Sigmoid colon (tissue), 7 donors: ENCODE data around the gene SMAGP. TPM values are rescaled to one million over a fixed set of nuclear protein-coding genes. Genes with fewer than 3 reads are reported as not detected.

Experiments used
- DNase-seq: peaks from one replicate; pipeline ENCODE4 v3.0.0-alpha.2; 2019
- H3K27ac ChIP-seq, 4 donors: fragments of 200-600 bp; sonication (generic); one replicate each; pipeline ENCODE4 v1.5.1; 2016 to 2019; ENCODE audit warnings: mild to moderate bottlenecking in 1 of 4
- H3K27me3 ChIP-seq, 3 donors: fragments of 200-600 bp; sonication (generic); one replicate each; pipeline ENCODE4 v1.5.1; 2019; ENCODE audit warnings: mild to moderate bottlenecking in 1 of 3
- H3K36me3 ChIP-seq, 4 donors: fragments of 200-600 bp; sonication (generic); one replicate each; pipeline ENCODE4 v1.5.1; 2016 to 2019
- H3K4me1 ChIP-seq, 4 donors: fragments of 200-600 bp; sonication (generic); one replicate each; pipeline ENCODE4 v1.5.1; 2017 to 2019
- H3K4me3 ChIP-seq, 4 donors: fragments of 200-600 bp; sonication (generic); one replicate each; pipeline ENCODE4 v1.5.1; 2017 to 2019; ENCODE audit warnings: mild to moderate bottlenecking in 2 of 4, moderate library complexity in 1 of 4
- H3K9me3 ChIP-seq, 4 donors: fragments of 200-600 bp in 3 of 4; sonication (generic) in 3 of 4; one replicate each; pipeline versions ENCODE4 v1.5.1 to v1.6.1; 2013 to 2019
- CTCF ChIP-seq, 4 experiments: fragments of 450-650 bp in 3 of 4; fragments of 200-600 bp in 1 of 4; IDR thresholded peaks; one replicate each; pipeline ENCODE4 v1.5.1; 2016 to 2019; ENCODE audit warnings: antibody characterized with exemption in 4 of 4, mild to moderate bottlenecking in 3 of 4, moderate library complexity in 2 of 4
- EP300 ChIP-seq, 4 donors: sonication (generic); formaldehyde crosslinking; IDR thresholded peaks; one replicate each; pipeline ENCODE4 v1.6.1; 2017; ENCODE audit warnings: antibody characterized with exemption in 4 of 4
- POLR2A ChIP-seq, 2 donors: fragments of 450-650 bp; IDR thresholded peaks; one replicate each; pipeline ENCODE4 v1.6.1; 2016; ENCODE audit warnings: antibody characterized with exemption in 2 of 2, mild to moderate bottlenecking in 2 of 2, moderate library complexity in 2 of 2
- POLR2AphosphoS5 ChIP-seq, 4 donors: sonication (generic); formaldehyde crosslinking; IDR thresholded peaks; one replicate each; pipeline ENCODE4 v1.6.1; 2017; ENCODE audit warnings: antibody characterized with exemption in 4 of 4
- WGBS, 2 donors: extraction: QIAGEN DNeasy Blood & Tissue Kit; methylation state at CpG; one replicate each; pipeline ENCODE4 v1.1.7; 2013; 5-methylcytosine and 5-hydroxymethylcytosine counted together
- intact Hi-C: fragments of 100-400 bp; cut with DNase I; formaldehyde crosslinking; loops from one replicate; pipeline ENCODE4 v1.15.1; 2023
- polyA plus RNA-seq, 3 donors: library from polyadenylated mRNA; stranded (reverse); fragments of 200-250 nt; gene quantifications; one replicate each; pipeline ENCODE4 v1.2.3, GENCODE V29; 2013
- total RNA-seq, 4 donors: library from RNA; depleted of rRNA; stranded (reverse); fragments of >200 nt; gene quantifications; one replicate each; pipeline ENCODE4 v1.1.0, GENCODE V29; 2016
- donor health status: healthy with polysubstance abuse.
- donor health status: Bipolar disorder and iron deficiency.
- donor health status: healthy.

Gene SMAGP
- total and polyA plus RNA-seq, 7 donors: 1.9 to 81.7 (median 5.3) TPM

DNA sequence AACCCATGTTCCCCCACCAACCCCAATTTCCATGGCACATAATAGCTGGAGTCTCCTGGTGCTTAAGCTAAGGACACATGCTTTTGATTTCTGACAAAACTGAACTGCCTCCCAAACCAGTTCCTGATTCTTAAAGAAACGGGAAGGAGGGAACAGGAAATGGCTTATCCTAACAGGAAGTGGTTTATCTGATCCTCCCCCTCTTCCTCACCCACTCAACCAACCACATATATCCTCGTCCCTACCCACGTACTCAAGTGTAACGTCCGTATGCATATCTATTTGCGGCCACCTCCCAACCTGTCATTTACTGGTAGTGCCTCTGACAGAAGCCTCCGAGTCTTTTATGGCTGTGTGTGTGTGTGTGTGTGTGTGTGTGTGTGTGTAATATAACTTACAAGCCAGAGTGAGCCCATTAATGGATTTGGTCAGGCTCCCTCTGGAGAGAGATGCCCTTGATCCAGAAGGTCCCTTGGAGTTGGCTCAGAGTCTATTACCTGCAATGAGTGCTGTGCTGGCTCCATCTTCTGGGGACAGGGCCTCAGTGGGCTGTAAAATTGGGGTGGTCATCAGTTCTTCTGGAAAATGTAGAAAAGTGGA is 23.9 kb downstream of the SMAGP start:
- Histone ChIP-seq H3K4me1 (peaks cover 0 to 9% (median 6%) of the 10 kb centered on the region in 4 donors), H3K9me3 (no peaks in the 10 kb centered on the region), H3K27me3 (no peaks in the 10 kb centered on the region), H3K4me3 (no peak overlapping the region), H3K36me3 (peaks cover 8 to 45% (median 17%) of the 10 kb centered on the region in 4 donors), H3K27ac (peak overlapping the region in 1 of 4 donors; percentile 22)
- intact Hi-C loops: no loop called here
- TF ChIP-seq POLR2AphosphoS5 (IDR thresholded peaks at IDR 0.05) (peak in 1 of 4 donors; percentile 34), EP300 (IDR thresholded peaks at IDR 0.05) (no peak), POLR2A (IDR thresholded peaks at IDR 0.05) (no peak)
- 12 to 20% methylated on average over 7 of the region's 7 CpGs for WGBS, 2 donors
- no peak for DNase-seq

- WGBS, 2 donors: 90 to 91% methylated on average over 11 of the region's 11 CpGs
- H3K27ac ChIP-seq: peak overlapping the region in 1 of 4 donors; percentile 22
- H3K36me3 ChIP-seq: peaks cover 15 to 51% (median 24%) of the 10 kb centered on the region in 4 donors
Observed at GRCh38 chr12:51245476-51246253, 24.6 kb downstream of the SMAGP start.

GRCh38 chr12:51244269-51244668 is 25.9 kb downstream of the SMAGP start:
- peaks cover 0 to 28% (median 24%) of the 10 kb centered on the region in 4 donors for H3K4me1 ChIP-seq

More at GRCh38 chr12:51245476-51246253, 24.6 kb downstream of the SMAGP start:
- H3K4me3 ChIP-seq: no peak overlapping the region
- H3K9me3 ChIP-seq: no peaks in the 10 kb centered on the region
- no peaks in the 10 kb centered on the region for H3K27me3 ChIP-seq
- DNase-seq: no peak
- peaks cover 0 to 16% (median 13%) of the 10 kb centered on the region in 4 donors for H3K4me1 ChIP-seq
- no peak for TF ChIP-seq POLR2AphosphoS5 (IDR thresholded peaks at IDR 0.05)
- TF ChIP-seq CTCF (IDR thresholded peaks at IDR 0.05): no peak
- TF ChIP-seq EP300 (IDR thresholded peaks at IDR 0.05): no peak
- TF ChIP-seq POLR2A (IDR thresholded peaks at IDR 0.05): no peak
- intact Hi-C loops: no loop called here

GRCh38 chr12:51242876-51243275 is 27.3 kb downstream of the SMAGP start:
- H3K4me3 ChIP-seq: no peak overlapping the region
- no peak overlapping the region for H3K27ac ChIP-seq
- peaks cover 20 to 60% (median 29%) of the 10 kb centered on the region in 4 donors for H3K36me3 ChIP-seq
- H3K9me3 ChIP-seq: no peaks in the 10 kb centered on the region
- no peak for TF ChIP-seq POLR2A (IDR thresholded peaks at IDR 0.05)
- no peak for TF ChIP-seq CTCF (IDR thresholded peaks at IDR 0.05)
- TF ChIP-seq EP300 (IDR thresholded peaks at IDR 0.05): no peak
- TF ChIP-seq POLR2AphosphoS5 (IDR thresholded peaks at IDR 0.05): no peak
- WGBS, 2 donors: 68 to 74% methylated on average over 7 of the region's 7 CpGs
- no peak for DNase-seq
- H3K27me3 ChIP-seq: no peaks in the 10 kb centered on the region
- intact Hi-C loops: no loop called here
- H3K4me1 ChIP-seq: peaks cover 0 to 32% (median 26%) of the 10 kb centered on the region in 4 donors

More at GRCh38 chr12:51244269-51244668, 25.9 kb downstream of the SMAGP start:
- peaks cover 20 to 60% (median 29%) of the 10 kb centered on the region in 4 donors for H3K36me3 ChIP-seq
- intact Hi-C loops: no loop called here
- no peak overlapping the region for H3K4me3 ChIP-seq
- H3K9me3 ChIP-seq: no peaks in the 10 kb centered on the region
- no peak overlapping the region for H3K27ac ChIP-seq
- TF ChIP-seq CTCF (IDR thresholded peaks at IDR 0.05) (no peak), POLR2A (IDR thresholded peaks at IDR 0.05) (no peak), POLR2AphosphoS5 (IDR thresholded peaks at IDR 0.05) (no peak), EP300 (IDR thresholded peaks at IDR 0.05) (no peak)
- no peaks in the 10 kb centered on the region for H3K27me3 ChIP-seq
- WGBS, 2 donors: 84 to 90% methylated on average over 4 of the region's 4 CpGs
- DNase-seq: no peak

- Histone ChIP-seq H3K4me1 (peaks cover 0 to 29% (median 23%) of the 10 kb centered on the region in 4 donors), H3K36me3 (peaks cover 20 to 60% (median 29%) of the 10 kb centered on the region in 4 donors), H3K9me3 (no peaks in the 10 kb centered on the region), H3K4me3 (no peak overlapping the region), H3K27me3 (no peaks in the 10 kb centered on the region), H3K27ac (no peak overlapping the region)
- TF ChIP-seq CTCF (IDR thresholded peaks at IDR 0.05) (no peak), POLR2AphosphoS5 (IDR thresholded peaks at IDR 0.05) (peak in 1 of 4 donors; percentile 23)
- DNase-seq: peak; percentile 73
- intact Hi-C loops: no loop called here
- 68 to 88% methylated on average over 7 of the region's 7 CpGs for WGBS, 2 donors
Observed at GRCh38 chr12:51242120-51242519, 28.1 kb downstream of the SMAGP start.
